WTC11 (cell line): ENCODE measurements around the gene GGCX. TPM values are rescaled to one million over a fixed set of nuclear protein-coding genes. Genes with fewer than 3 reads are reported as not detected.

Source experiments
- AR ChIP-seq: fragments of 250-450 bp; sonication (Bioruptor Pico); IDR thresholded peaks from 2 replicates; pipeline ENCODE4 v1.9.0; 2021; ENCODE audit warnings: mild to moderate bottlenecking
- ATF1 ChIP-seq: sonication (generic); formaldehyde crosslinking; IDR thresholded peaks from 2 replicates; pipeline ENCODE4 v1.8.1; 2023; ENCODE audit warnings: mild to moderate bottlenecking, moderate library complexity, missing genetic modification reagents
- ATF2 ChIP-seq: sonication (generic); formaldehyde crosslinking; IDR thresholded peaks from 2 replicates; pipeline ENCODE4 v1.8.1; 2022; ENCODE audit warnings: low read depth, missing genetic modification reagents, borderline replicate concordance
- CBFB ChIP-seq: sonication (generic); formaldehyde crosslinking; IDR thresholded peaks from 2 replicates; pipeline ENCODE4 v1.8.1; 2022; ENCODE audit warnings: mild to moderate bottlenecking, low read depth, missing genetic modification reagents
- ESRRA ChIP-seq: sonication (generic); formaldehyde crosslinking; IDR thresholded peaks from 2 replicates; pipeline ENCODE4 v1.8.1; 2022; ENCODE audit warnings: mild to moderate bottlenecking, missing genetic modification reagents, borderline replicate concordance
- IRF2 ChIP-seq: sonication (generic); formaldehyde crosslinking; IDR thresholded peaks from 2 replicates; pipeline ENCODE4 v1.8.0; 2022; ENCODE audit warnings: low read depth, missing genetic modification reagents, borderline replicate concordance
- MXD4 ChIP-seq: fragments of 250-450 bp; sonication (Bioruptor Pico); IDR thresholded peaks from 2 replicates; pipeline ENCODE4 v1.8.0; 2021; ENCODE audit warnings: mild to moderate bottlenecking, moderate library complexity, borderline replicate concordance
- OVOL2 ChIP-seq: fragments of 250-450 bp; sonication (Bioruptor Pico); IDR thresholded peaks from 2 replicates; pipeline ENCODE4 v1.9.0; 2021; ENCODE audit warnings: mild to moderate bottlenecking, borderline replicate concordance
- RORB ChIP-seq: fragments of 250-450 bp; sonication (Bioruptor Pico); IDR thresholded peaks from 2 replicates; pipeline ENCODE4 v1.9.0; 2021; ENCODE audit warnings: mild to moderate bottlenecking
- SMAD3 ChIP-seq: sonication (generic); formaldehyde crosslinking; IDR thresholded peaks from 2 replicates; pipeline ENCODE4 v1.8.0; 2022; ENCODE audit warnings: missing genetic modification reagents, mild to moderate bottlenecking, borderline replicate concordance
- SOX15 ChIP-seq: fragments of 250-450 bp; sonication (Bioruptor Pico); IDR thresholded peaks from 2 replicates; pipeline ENCODE4 v1.9.0; 2021; ENCODE audit warnings: mild to moderate bottlenecking
- TEAD1 ChIP-seq: sonication (generic); formaldehyde crosslinking; IDR thresholded peaks from 2 replicates; pipeline ENCODE4 v1.8.0; 2022; ENCODE audit warnings: mild to moderate bottlenecking, missing genetic modification reagents
- USF1 ChIP-seq: sonication (generic); formaldehyde crosslinking; IDR thresholded peaks from 2 replicates; pipeline ENCODE4 v1.8.0; 2022; ENCODE audit warnings: mild to moderate bottlenecking, missing genetic modification reagents
- ZNF219 ChIP-seq: sonication (generic); formaldehyde crosslinking; IDR thresholded peaks from 2 replicates; pipeline ENCODE4 v1.8.0; 2023; ENCODE audit warnings: missing genetic modification reagents, mild to moderate bottlenecking, borderline replicate concordance
- ZNF232 ChIP-seq: sonication (generic); formaldehyde crosslinking; IDR thresholded peaks from 2 replicates; pipeline ENCODE4 v1.8.0; 2022; ENCODE audit warnings: mild to moderate bottlenecking, missing genetic modification reagents
- ZNF281 ChIP-seq: sonication (generic); formaldehyde crosslinking; IDR thresholded peaks from 2 replicates; pipeline ENCODE4 v1.8.0; 2023; ENCODE audit warnings: mild to moderate bottlenecking, missing genetic modification reagents
- ZNF396 ChIP-seq: fragments of 250-450 bp; sonication (Bioruptor Pico); IDR thresholded peaks from 2 replicates; pipeline ENCODE4 v1.8.0; 2021; ENCODE audit warnings: mild to moderate bottlenecking, moderate library complexity, borderline replicate concordance
- ZNF425 ChIP-seq: fragments of 250-450 bp; sonication (Bioruptor Pico); conservative IDR thresholded peaks from 2 replicates; pipeline ENCODE4 v1.9.0; 2021; ENCODE audit warnings: mild to moderate bottlenecking
- ZNF512 ChIP-seq: sonication (generic); formaldehyde crosslinking; IDR thresholded peaks from 2 replicates; pipeline ENCODE4 v1.8.1; 2022; ENCODE audit warnings: missing genetic modification reagents, borderline replicate concordance
- total RNA-seq: library from RNA; stranded (reverse); gene quantifications from 3 replicates; pipeline ENCODE4 v1.2.3, GENCODE V29; 2021
- TF ChIP-seq, protein P1 (sequence below): sonication (generic); formaldehyde crosslinking; IDR thresholded peaks from 2 replicates; pipeline ENCODE4 v1.8.0; 2023; ENCODE audit warnings: missing genetic modification reagents, mild to moderate bottlenecking, borderline replicate concordance
- TF ChIP-seq, protein P2 (sequence below): sonication (generic); formaldehyde crosslinking; conservative IDR thresholded peaks from 2 replicates; pipeline ENCODE4 v1.8.1; 2022; ENCODE audit warnings: mild to moderate bottlenecking, missing genetic modification reagents

Gene GGCX
- total RNA-seq, 1 experiment from 2014 or later = 40.9 TPM

DNA sequence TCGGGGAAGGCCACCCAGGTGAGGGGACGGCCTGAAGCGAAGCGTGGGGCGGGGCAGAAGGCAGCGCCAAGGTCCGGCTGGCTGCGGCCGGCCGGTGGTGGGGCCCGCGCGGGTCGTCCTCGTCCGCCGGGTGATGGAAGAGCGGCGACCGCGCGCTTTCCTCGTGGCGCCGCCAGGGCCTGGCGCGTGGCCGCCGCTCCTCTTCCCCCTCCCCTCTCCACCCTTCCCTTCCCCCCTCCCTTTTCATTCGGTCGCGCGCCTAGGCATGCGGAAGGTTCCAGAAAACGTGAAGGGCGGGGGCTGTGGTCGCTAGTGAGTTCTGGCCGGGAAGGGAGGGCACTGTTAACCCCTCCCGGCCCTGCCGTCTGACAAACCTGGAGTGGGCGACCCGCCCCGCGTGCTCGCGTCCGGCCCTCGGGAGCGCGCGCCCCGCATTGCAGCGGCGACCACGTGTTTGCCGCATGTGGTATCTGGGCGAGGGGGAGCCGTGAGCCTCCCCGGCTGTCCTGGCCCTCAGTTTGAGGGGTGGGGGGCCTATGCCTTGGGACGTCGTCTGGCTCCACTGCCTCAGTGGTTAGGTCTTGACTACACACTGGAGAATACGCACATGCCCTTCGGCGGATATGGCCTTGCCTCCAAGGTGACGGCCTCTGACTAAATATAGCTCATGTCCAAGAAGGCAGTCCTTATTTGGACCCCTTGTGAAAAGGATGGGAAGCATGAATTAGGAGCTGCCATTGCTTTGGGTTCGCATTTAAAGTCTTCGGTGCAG, 21.7 kb downstream of the GGCX start (continued):
- TF ChIP-seq ZNF512 (no peak), ZNF232 (CRISPR knock-in tag) (peak; percentile 77; the same call in 1 of the 2 replicates), ZNF425 (no peak), SMAD3 (CRISPR knock-in tag) (no peak), ZNF281 (CRISPR knock-in tag) (no peak; the same call in 1 of the 2 replicates), TEAD1 (CRISPR knock-in tag) (no peak; the same call in 1 of the 2 replicates), MXD4 (CRISPR knock-in tag) (no peak), OVOL2 (CRISPR knock-in tag) (no peak), CBFB (CRISPR knock-in tag) (no peak), SOX15 (CRISPR knock-in tag) (no peak), ATF2 (CRISPR knock-in tag) (no peak), ESRRA (CRISPR knock-in tag) (0 out of 2 replicates have a peak, but pooled peaks have one; percentile 2), ZNF396 (CRISPR knock-in tag) (no peak), ZNF219 (CRISPR knock-in tag) (0 out of 2 replicates have a peak, but pooled peaks have one; percentile 20), RORB (peak; percentile 46; the same call in 1 of the 2 replicates), IRF2 (CRISPR knock-in tag) (no peak), AR (no peak), ATF1 (CRISPR knock-in tag) (no peak), USF1 (CRISPR knock-in tag) (peak; percentile 76)
- TF ChIP-seq, protein P1, sequence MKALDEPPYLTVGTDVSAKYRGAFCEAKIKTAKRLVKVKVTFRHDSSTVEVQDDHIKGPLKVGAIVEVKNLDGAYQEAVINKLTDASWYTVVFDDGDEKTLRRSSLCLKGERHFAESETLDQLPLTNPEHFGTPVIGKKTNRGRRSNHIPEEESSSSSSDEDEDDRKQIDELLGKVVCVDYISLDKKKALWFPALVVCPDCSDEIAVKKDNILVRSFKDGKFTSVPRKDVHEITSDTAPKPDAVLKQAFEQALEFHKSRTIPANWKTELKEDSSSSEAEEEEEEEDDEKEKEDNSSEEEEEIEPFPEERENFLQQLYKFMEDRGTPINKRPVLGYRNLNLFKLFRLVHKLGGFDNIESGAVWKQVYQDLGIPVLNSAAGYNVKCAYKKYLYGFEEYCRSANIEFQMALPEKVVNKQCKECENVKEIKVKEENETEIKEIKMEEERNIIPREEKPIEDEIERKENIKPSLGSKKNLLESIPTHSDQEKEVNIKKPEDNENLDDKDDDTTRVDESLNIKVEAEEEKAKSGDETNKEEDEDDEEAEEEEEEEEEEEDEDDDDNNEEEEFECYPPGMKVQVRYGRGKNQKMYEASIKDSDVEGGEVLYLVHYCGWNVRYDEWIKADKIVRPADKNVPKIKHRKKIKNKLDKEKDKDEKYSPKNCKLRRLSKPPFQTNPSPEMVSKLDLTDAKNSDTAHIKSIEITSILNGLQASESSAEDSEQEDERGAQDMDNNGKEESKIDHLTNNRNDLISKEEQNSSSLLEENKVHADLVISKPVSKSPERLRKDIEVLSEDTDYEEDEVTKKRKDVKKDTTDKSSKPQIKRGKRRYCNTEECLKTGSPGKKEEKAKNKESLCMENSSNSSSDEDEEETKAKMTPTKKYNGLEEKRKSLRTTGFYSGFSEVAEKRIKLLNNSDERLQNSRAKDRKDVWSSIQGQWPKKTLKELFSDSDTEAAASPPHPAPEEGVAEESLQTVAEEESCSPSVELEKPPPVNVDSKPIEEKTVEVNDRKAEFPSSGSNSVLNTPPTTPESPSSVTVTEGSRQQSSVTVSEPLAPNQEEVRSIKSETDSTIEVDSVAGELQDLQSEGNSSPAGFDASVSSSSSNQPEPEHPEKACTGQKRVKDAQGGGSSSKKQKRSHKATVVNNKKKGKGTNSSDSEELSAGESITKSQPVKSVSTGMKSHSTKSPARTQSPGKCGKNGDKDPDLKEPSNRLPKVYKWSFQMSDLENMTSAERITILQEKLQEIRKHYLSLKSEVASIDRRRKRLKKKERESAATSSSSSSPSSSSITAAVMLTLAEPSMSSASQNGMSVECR (CRISPR knock-in tag) = peak; percentile 15; the same call in 1 of the 2 replicates
- TF ChIP-seq, protein P2, sequence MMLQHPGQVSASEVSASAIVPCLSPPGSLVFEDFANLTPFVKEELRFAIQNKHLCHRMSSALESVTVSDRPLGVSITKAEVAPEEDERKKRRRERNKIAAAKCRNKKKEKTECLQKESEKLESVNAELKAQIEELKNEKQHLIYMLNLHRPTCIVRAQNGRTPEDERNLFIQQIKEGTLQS (CRISPR knock-in tag) = no peak
